Prostate gland (tissue), 2 donors: ENCODE results near the gene BLOC1S3. TPM values are rescaled to one million over a fixed set of nuclear protein-coding genes. Genes with fewer than 3 reads are reported as not detected.

Experiments
- DNase-seq: peaks from one replicate; pipeline ENCODE4 v3.0.0-alpha.2; 2019; ENCODE audit warnings: low spot score
- H3K27ac ChIP-seq, 2 donors: fragments of 200-600 bp; sonication (generic); 2 replicates each; pipeline ENCODE4 v1.5.1; 2017 to 2019
- H3K27me3 ChIP-seq: fragments of 200-600 bp; sonication (generic); replicated peaks from 2 replicates; pipeline ENCODE4 v1.5.1; 2019; ENCODE audit not compliant: insufficient read depth
- H3K36me3 ChIP-seq, 2 donors: fragments of 200-600 bp; sonication (generic); 1 replicate in 1 of 2; 2 replicates in 1 of 2; pipeline versions ENCODE4 v1.5.1 to v1.8.1; 2017 to 2019
- H3K4me1 ChIP-seq: fragments of 200-600 bp; sonication (generic); replicated peaks from 2 replicates; pipeline ENCODE4 v1.5.1; 2019
- H3K4me3 ChIP-seq, 2 donors: fragments of 200-600 bp; sonication (generic); 2 replicates each; pipeline ENCODE4 v1.5.1; 2017 to 2019
- H3K9me3 ChIP-seq: fragments of 200-600 bp; sonication (generic); 2 replicates; pipeline ENCODE4 v1.5.1; 2017
- POLR2A ChIP-seq: fragments of 450-650 bp; IDR thresholded peaks from one replicate; pipeline ENCODE4 v1.6.1; 2016; ENCODE audit warnings: antibody characterized with exemption, mild to moderate bottlenecking
- POLR2AphosphoS5 ChIP-seq: sonication (generic); formaldehyde crosslinking; IDR thresholded peaks from one replicate; pipeline ENCODE4 v1.6.1; 2017; ENCODE audit warnings: antibody characterized with exemption
- WGBS: methylation state at CpG from one replicate; pipeline ENCODE4 v1.1.5; 2018; 5-methylcytosine and 5-hydroxymethylcytosine counted together
- intact Hi-C: fragments of 100-400 bp; cut with DNase I; formaldehyde crosslinking; loops from one replicate; pipeline ENCODE4 v1.14.2; 2022
- total RNA-seq, 2 donors: library from RNA; depleted of rRNA; stranded (reverse); fragments of >200 nt; gene quantifications; one replicate each; pipeline ENCODE4 v1.1.0, GENCODE V29; 2016
- TF ChIP-seq, protein P1 (sequence below), 4 experiments: fragments of 200-600 bp in 2 of 4; fragments of 450-650 bp in 2 of 4; sonication (generic) in 2 of 4; IDR thresholded peaks; 1 replicate in 3 of 4; 2 replicates in 1 of 4; pipeline ENCODE4 v1.5.1; 2016 to 2019; ENCODE audit warnings: antibody characterized with exemption in 4 of 4, mild to moderate bottlenecking in 2 of 4, moderate library complexity in 2 of 4

BLOC1S3 gene, protein sequence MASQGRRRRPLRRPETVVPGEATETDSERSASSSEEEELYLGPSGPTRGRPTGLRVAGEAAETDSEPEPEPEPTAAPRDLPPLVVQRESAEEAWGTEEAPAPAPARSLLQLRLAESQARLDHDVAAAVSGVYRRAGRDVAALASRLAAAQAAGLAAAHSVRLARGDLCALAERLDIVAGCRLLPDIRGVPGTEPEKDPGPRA
- total RNA-seq = 10 to 100 TPM; 21.4 to 30.4 TPM

DNA sequence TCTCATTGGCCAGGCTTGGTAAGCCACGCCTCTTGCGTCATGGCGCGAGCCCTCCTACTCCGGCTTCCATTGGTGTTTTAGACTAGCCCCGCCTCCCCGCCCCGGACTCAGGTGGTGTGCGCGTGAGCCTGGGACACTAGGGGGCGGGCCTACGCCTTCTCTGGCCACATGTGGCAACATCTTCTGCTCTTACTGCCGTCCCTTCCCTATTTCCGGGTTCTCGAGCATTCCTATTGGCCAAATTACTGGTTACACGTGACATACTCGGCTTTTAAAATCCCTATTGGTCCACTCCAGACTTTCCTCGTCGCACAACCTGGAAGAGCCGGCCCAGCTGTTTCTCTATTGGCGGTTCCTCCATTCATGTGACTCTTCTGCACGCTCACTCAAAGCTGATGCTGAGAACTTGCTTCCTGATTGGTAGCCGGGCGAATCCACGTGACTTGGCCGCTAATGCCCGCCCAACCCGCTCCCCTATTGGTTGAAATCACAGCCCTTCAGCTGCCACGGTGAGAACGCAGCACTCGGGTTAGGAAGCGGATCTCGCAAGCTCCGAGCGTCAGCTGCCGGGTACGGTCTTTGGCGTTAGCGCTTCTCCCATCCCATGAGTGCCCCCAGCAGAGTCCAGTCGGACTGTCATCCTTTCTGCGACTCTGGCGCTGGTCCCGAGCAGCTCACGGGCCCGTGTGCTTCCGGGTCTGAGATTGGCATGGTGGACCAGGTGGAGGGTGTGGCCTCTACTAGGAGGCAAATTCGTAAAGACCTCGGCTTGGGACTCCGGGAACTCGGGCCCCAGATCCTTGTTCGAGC lies at the start of gene BLOC1S3:
TSS of gene BLOC1S3 (plus strand) at position 523 of the 810 bp plus-strand sequence. CDS start 513 bp downstream, outside the sequence.
- under 1% methylated on average over 51 of the region's 51 CpGs for WGBS
- intact Hi-C loops = loop anchor here (2.0 kb wide), 1 partner anchor 88 kb away; no protein-coding TSS in a partner anchor
- TF ChIP-seq POLR2AphosphoS5 = peak; percentile 91
- peak; percentile 81 for TF ChIP-seq POLR2A
- TF ChIP-seq, protein P1, sequence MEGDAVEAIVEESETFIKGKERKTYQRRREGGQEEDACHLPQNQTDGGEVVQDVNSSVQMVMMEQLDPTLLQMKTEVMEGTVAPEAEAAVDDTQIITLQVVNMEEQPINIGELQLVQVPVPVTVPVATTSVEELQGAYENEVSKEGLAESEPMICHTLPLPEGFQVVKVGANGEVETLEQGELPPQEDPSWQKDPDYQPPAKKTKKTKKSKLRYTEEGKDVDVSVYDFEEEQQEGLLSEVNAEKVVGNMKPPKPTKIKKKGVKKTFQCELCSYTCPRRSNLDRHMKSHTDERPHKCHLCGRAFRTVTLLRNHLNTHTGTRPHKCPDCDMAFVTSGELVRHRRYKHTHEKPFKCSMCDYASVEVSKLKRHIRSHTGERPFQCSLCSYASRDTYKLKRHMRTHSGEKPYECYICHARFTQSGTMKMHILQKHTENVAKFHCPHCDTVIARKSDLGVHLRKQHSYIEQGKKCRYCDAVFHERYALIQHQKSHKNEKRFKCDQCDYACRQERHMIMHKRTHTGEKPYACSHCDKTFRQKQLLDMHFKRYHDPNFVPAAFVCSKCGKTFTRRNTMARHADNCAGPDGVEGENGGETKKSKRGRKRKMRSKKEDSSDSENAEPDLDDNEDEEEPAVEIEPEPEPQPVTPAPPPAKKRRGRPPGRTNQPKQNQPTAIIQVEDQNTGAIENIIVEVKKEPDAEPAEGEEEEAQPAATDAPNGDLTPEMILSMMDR (IDR thresholded peaks at IDR 0.05) = peak; percentile 58 to 86 (median 63)

DNA sequence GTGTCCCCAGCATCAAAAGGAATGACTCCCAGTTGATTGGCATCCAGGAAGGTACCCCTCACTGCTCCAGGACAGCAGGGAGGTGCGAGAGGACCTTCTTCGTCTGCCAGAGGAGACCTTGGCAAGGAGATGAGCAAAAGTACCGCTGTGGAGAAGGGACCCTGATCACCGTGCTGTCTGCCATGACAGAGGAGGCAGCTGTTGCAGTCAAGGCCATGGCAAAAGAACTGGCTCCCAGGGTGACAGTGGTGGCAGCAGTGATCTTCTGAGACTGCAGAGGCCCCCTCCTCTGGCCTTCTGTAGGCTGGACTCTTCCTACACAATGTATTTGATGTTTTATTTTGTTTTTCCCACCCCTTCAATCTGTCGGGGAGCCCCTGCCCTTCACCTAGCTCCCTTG lies 49.8 kb upstream of the BLOC1S3 start:
- no peaks in the 10 kb centered on the region for H3K36me3 ChIP-seq
- H3K27ac ChIP-seq = no peak overlapping the region
- no peak overlapping the region for H3K4me3 ChIP-seq
- no peak for DNase-seq
- no peaks in the 10 kb centered on the region for H3K27me3 ChIP-seq
- no peaks in the 10 kb centered on the region for H3K4me1 ChIP-seq
- intact Hi-C loops = no loop called here
- TF ChIP-seq POLR2A (no peak), POLR2AphosphoS5 (no peak)
- TF ChIP-seq, protein P1 (IDR thresholded peaks at IDR 0.05) = no peak
- WGBS = 89% methylated on average over 5 of the region's 5 CpGs
- no peaks in the 10 kb centered on the region for H3K9me3 ChIP-seq

More for the DNA sequence above, at the start of gene BLOC1S3:
- Histone ChIP-seq H3K4me3 (peak within 1 kb of the TSS; percentile 68 to 96), H3K36me3 (no peaks in the 10 kb centered on the region), H3K9me3 (no peaks in the 10 kb centered on the region), H3K27ac (peak within 1 kb of the TSS; percentile 87 to 93), H3K4me1 (peaks cover 2% of the 10 kb centered on the region), H3K27me3 (no peaks in the 10 kb centered on the region)
- peak; percentile 100 for DNase-seq

DNA sequence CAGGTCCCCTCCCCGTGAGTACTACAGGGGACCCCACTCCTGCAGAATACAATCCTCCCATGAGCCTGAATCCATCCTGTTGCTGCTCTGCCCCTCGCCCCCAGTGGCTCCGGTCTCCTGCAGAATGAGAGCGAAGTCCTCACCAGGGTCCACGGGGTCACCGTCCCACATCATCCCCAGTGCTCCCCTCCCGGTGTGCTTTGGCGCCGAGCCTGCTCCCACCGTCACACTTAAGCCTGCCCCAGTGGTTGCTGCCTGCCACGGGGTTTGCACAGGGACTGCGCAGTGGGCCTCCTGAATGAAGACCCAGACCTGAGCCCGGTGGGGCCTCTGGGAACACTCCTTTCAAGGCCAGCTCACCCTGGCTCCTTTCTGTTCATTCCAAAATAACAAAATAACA lies 48.3 kb upstream of the BLOC1S3 start:
- Histone ChIP-seq H3K36me3 (no peaks in the 10 kb centered on the region), H3K27ac (no peak overlapping the region), H3K9me3 (no peaks in the 10 kb centered on the region), H3K4me1 (no peaks in the 10 kb centered on the region), H3K27me3 (no peaks in the 10 kb centered on the region), H3K4me3 (no peak overlapping the region)
- DNase-seq = no peak
- no peak for TF ChIP-seq POLR2A
- TF ChIP-seq, protein P1 (IDR thresholded peaks at IDR 0.05) = no peak
- no peak for TF ChIP-seq POLR2AphosphoS5
- 86% methylated on average over 13 of the region's 13 CpGs for WGBS
- intact Hi-C loops = no loop called here

DNA sequence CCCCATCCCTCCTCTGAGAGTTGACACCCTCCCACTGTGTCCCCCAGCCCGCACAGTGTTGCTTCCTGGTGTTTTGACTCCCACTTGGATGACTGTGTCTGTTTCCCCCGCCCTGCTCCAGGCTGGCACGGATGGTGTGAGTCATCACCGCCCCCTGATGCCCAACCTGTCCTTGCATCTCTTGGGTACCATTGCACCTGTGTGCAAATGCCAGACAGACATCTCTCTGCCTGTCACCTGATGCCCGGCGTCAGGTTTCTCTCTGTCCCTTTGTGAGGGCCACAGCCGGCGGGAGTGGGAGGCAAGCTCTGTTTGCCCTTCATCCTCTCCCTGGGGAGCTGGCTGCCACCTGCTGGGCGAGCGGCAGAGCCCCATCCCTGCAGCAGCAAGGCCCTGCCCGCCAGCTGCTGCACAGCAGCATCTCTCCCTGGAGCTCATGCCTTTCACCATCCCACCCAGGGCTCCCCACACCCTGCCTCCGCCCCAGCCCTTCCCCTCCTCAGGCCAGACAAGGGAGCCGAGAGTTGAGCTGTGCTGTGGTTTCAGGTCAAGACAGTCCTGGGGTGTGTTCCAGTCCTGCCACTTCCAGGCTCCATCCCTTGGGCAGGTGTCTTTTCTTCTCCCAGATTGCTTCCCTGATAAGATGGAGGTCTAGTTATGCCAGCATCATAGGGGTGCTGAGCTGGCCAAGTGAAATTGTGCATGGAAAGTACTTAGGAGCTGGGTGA lies 47.5 kb upstream of the BLOC1S3 start:
- no peak for TF ChIP-seq POLR2A
- TF ChIP-seq, protein P1 (IDR thresholded peaks at IDR 0.05) = peak in 3 of 4 experiments; percentile 8 to 54 (median 31)
- no peaks in the 10 kb centered on the region for H3K4me1 ChIP-seq
- no peaks in the 10 kb centered on the region for H3K9me3 ChIP-seq
- H3K36me3 ChIP-seq = no peaks in the 10 kb centered on the region
- peak; percentile 21 for DNase-seq
- intact Hi-C loops = no loop called here
- no peak overlapping the region for H3K27ac ChIP-seq
- H3K27me3 ChIP-seq = no peaks in the 10 kb centered on the region
- H3K4me3 ChIP-seq = no peak overlapping the region
- 45% methylated on average over 13 of the region's 13 CpGs for WGBS
